GM23338 (cell line): Measurements from ENCODE around the gene CAPN9. TPM values are rescaled to one million over a fixed set of nuclear protein-coding genes. Genes with fewer than 3 reads are reported as not detected.

Experiments used
- ATAC-seq: fragments of 200-7000 bp; cut with Tn5 transposase; 3 replicates; pipeline ENCODE4 v1.9.1; 2020
- DNase-seq: peaks from one replicate; pipeline ENCODE4 v3.0.0-alpha.2; 2015; ENCODE audit warnings: low spot score
- H2AFZ ChIP-seq: fragments of 200-600 bp; sonication (generic); 2 replicates; pipeline ENCODE4 v1.8.0; 2016; ENCODE audit warnings: antibody characterized with exemption, mild to moderate bottlenecking, moderate library complexity
- H3F3A ChIP-seq: fragments of 200-600 bp; sonication (generic); replicated peaks from 2 replicates; pipeline ENCODE4 v1.8.0; 2017; ENCODE audit warnings: antibody characterized with exemption, mixed run types, low read depth
- H3K27ac ChIP-seq: fragments of 200-600 bp; sonication (generic); 2 replicates; pipeline ENCODE4 v1.6.1; 2016; ENCODE audit warnings: low read depth
- H3K27me3 ChIP-seq: fragments of 200-600 bp; sonication (generic); 2 replicates; pipeline ENCODE4 v1.8.0; 2016; ENCODE audit warnings: mild to moderate bottlenecking, mixed run types, moderate library complexity; ENCODE audit not compliant: insufficient read depth
- H3K36me3 ChIP-seq: fragments of 200-600 bp; sonication (generic); 2 replicates; pipeline ENCODE4 v1.8.0; 2016; ENCODE audit warnings: mild to moderate bottlenecking; ENCODE audit not compliant: insufficient read depth
- H3K4me1 ChIP-seq: fragments of 200-600 bp; sonication (generic); 2 replicates; pipeline ENCODE4 v1.8.0; 2016; ENCODE audit warnings: mild to moderate bottlenecking, moderate library complexity; ENCODE audit not compliant: insufficient read depth
- H3K4me2 ChIP-seq: fragments of 200-600 bp; sonication (generic); 2 replicates; pipeline ENCODE4 v1.7.1; 2017; ENCODE audit warnings: mixed run types
- H3K4me3 ChIP-seq: fragments of 200-600 bp; sonication (generic); 2 replicates; pipeline ENCODE4 v1.6.1; 2016; ENCODE audit warnings: mixed run types
- H3K79me2 ChIP-seq: fragments of 200-600 bp; sonication (generic); replicated peaks from 2 replicates; pipeline ENCODE4 v1.8.0; 2017; ENCODE audit warnings: mild to moderate bottlenecking; ENCODE audit not compliant: insufficient read depth
- H3K9me2 ChIP-seq: fragments of 200-600 bp; sonication (generic); 2 replicates; pipeline ENCODE4 v1.8.0; 2017; ENCODE audit not compliant: insufficient read depth
- H4K20me1 ChIP-seq: fragments of 200-600 bp; sonication (generic); replicated peaks from 2 replicates; pipeline ENCODE4 v1.8.0; 2017; ENCODE audit warnings: mild to moderate bottlenecking; ENCODE audit not compliant: insufficient read depth
- H3K27ac Mint-ChIP-seq: 2 replicates; pipeline ENCODE4 v1.8.0; 2020; ENCODE audit warnings: inconsistent platforms, mild to moderate bottlenecking, moderate library complexity, mixed read lengths
- H3K27me3 Mint-ChIP-seq: 3 replicates; pipeline ENCODE4 v1.8.0; 2022; ENCODE audit warnings: low read depth, mild to moderate bottlenecking, moderate library complexity, mixed read lengths, inconsistent platforms; ENCODE audit not compliant: insufficient read depth, poor library complexity
- H3K36me3 Mint-ChIP-seq: 3 replicates; pipeline ENCODE4 v1.8.0; 2021; ENCODE audit warnings: low read depth, mild to moderate bottlenecking, inconsistent platforms, moderate library complexity, mixed read lengths
- H3K4me1 Mint-ChIP-seq: 3 replicates; pipeline ENCODE4 v1.8.0; 2020; ENCODE audit warnings: mild to moderate bottlenecking, inconsistent platforms, mixed read lengths
- H3K4me3 Mint-ChIP-seq: 3 replicates; pipeline ENCODE4 v1.8.0; 2021; ENCODE audit warnings: moderate library complexity, mild to moderate bottlenecking, inconsistent platforms, mixed read lengths
- H3K9me3 Mint-ChIP-seq: 3 replicates; pipeline ENCODE4 v1.8.0; 2020; ENCODE audit warnings: moderate library complexity, mild to moderate bottlenecking, inconsistent platforms, mixed read lengths
- CREB1 ChIP-seq: fragments of 250-450 bp; sonication (Bioruptor Pico); IDR thresholded peaks from 2 replicates; pipeline ENCODE4 v1.5.0; 2020; ENCODE audit warnings: low read depth, mild to moderate bottlenecking, moderate library complexity
- CTCF ChIP-seq, 2 experiments: fragments of 200-600 bp in 1 of 2; sonication (generic) in 1 of 2; conservative IDR thresholded peaks; 2 replicates each; pipeline versions ENCODE4 v1.5.1 to v1.6.1; 2016 to 2017; ENCODE audit warnings: antibody characterized with exemption in 2 of 2, low read depth in 2 of 2, mild to moderate bottlenecking in 2 of 2, moderate library complexity in 1 of 2
- ETS1 ChIP-seq: IDR thresholded peaks from 2 replicates; pipeline ENCODE4 v1.6.1; 2016; ENCODE audit warnings: antibody characterized with exemption
- EZH2 ChIP-seq: fragments of 200-600 bp; sonication (generic); IDR thresholded peaks from one replicate; pipeline ENCODE4 v1.8.0; 2017; ENCODE audit warnings: antibody characterized with exemption, mild to moderate bottlenecking, low read depth; ENCODE audit not compliant: unreplicated experiment
- EZH2phosphoT487 ChIP-seq: fragments of 200-600 bp; sonication (generic); IDR thresholded peaks from one replicate; pipeline ENCODE4 v1.8.1; 2018; ENCODE audit warnings: antibody characterized with exemption; ENCODE audit not compliant: unreplicated experiment
- JUNB ChIP-seq: IDR thresholded peaks from one replicate; pipeline ENCODE4 v1.6.1; 2016; ENCODE audit warnings: antibody characterized with exemption; ENCODE audit not compliant: unreplicated experiment
- NANOG ChIP-seq: IDR thresholded peaks from 2 replicates; pipeline ENCODE4 v1.6.1; 2016; ENCODE audit warnings: antibody characterized with exemption, borderline replicate concordance
- POLR2AphosphoS5 ChIP-seq: IDR thresholded peaks from 2 replicates; pipeline ENCODE4 v1.6.1; 2016; ENCODE audit warnings: antibody characterized with exemption, low read depth
- REST ChIP-seq: IDR thresholded peaks from one replicate; pipeline ENCODE4 v1.6.1; 2018; ENCODE audit warnings: antibody characterized with exemption; ENCODE audit not compliant: unreplicated experiment
- STAT1 ChIP-seq: IDR thresholded peaks from one replicate; pipeline ENCODE4 v1.6.1; 2016; ENCODE audit warnings: antibody characterized with exemption; ENCODE audit not compliant: unreplicated experiment
- ZNF331 ChIP-seq: fragments of 250-450 bp; sonication (Bioruptor Pico); IDR thresholded peaks from 2 replicates; pipeline ENCODE4 v1.5.0; 2020; ENCODE audit warnings: low read depth, mild to moderate bottlenecking, moderate library complexity
- ZNF462 ChIP-seq: fragments of 250-450 bp; sonication (Bioruptor Pico); IDR thresholded peaks from 2 replicates; pipeline ENCODE4 v1.5.0; 2020; ENCODE audit warnings: mild to moderate bottlenecking, moderate library complexity
- polyA plus RNA-seq: library from polyadenylated mRNA; unstranded; fragments of >200 nt; fragmentation: Nextera tagmentation; extraction: Ambion mirVana; gene quantifications from 2 replicates; pipeline ENCODE4 v1.2.1, GENCODE V29; 2016
- total RNA-seq: library from RNA; depleted of rRNA; stranded (reverse); fragments of >200 nt; shearing (Covaris generic); gene quantifications from 2 replicates; pipeline ENCODE4 v1.2.3, GENCODE V29; 2014

The CAPN9 gene
- total and polyA plus RNA-seq, 2 experiments from 2014 or later = 0.07 TPM; not detected in 1

- no peaks in the 10 kb centered on the region for H3K9me3 Mint-ChIP-seq
- no peaks in the 10 kb centered on the region; the same call in 1 of the 2 replicates for H3K9me2 ChIP-seq
- no peaks in the 10 kb centered on the region for H3F3A ChIP-seq
- no peaks in the 10 kb centered on the region for H3K79me2 ChIP-seq
- H3K4me2 ChIP-seq = no peak overlapping the region
- no peak overlapping the region for H3K4me3 ChIP-seq
- H3K4me3 Mint-ChIP-seq = no peak overlapping the region
- no peak overlapping the region for H3K27ac Mint-ChIP-seq
- H3K36me3 ChIP-seq = no peaks in the 10 kb centered on the region
- no peak for DNase-seq
- H3K27me3 Mint-ChIP-seq = peaks cover 4% of the 10 kb centered on the region
- no peaks in the 10 kb centered on the region for H3K4me1 ChIP-seq
- H3K4me1 Mint-ChIP-seq = no peaks in the 10 kb centered on the region
- ATAC-seq = no peak
- no peak overlapping the region for H3K27ac ChIP-seq
- no peaks in the 10 kb centered on the region for H3K36me3 Mint-ChIP-seq
- no peak overlapping the region for H2AFZ ChIP-seq
- H3K27me3 ChIP-seq = no peaks in the 10 kb centered on the region
- no peaks in the 10 kb centered on the region for H4K20me1 ChIP-seq
- TF ChIP-seq JUNB (no peak), NANOG (no peak), ETS1 (no peak), ZNF462 (no peak), ZNF331 (CRISPR knock-in tag) (no peak), CREB1 (CRISPR knock-in tag) (no peak), EZH2 (no peak), EZH2phosphoT487 (no peak), STAT1 (no peak), REST (no peak), POLR2AphosphoS5 (no peak), CTCF (conservative IDR thresholded peaks at IDR 0.05; ENCODE audit: low read depth in 2 of 2) (no peak)
These were observed 74.2 kb downstream of the CAPN9 start for GRCh38 chr1:230821346-230821745.
